ENCODE results near the gene TBC1D4.
A peak's percentile ranks its signal among the peaks of the same experiment; 100 is the strongest.
"Not testable (repeated sequence)": the region's sequence is repeated elsewhere in the genome, so short reads cannot be mapped to it uniquely, and the experiment has no call there.

TBC1D4 gene

DNA sequence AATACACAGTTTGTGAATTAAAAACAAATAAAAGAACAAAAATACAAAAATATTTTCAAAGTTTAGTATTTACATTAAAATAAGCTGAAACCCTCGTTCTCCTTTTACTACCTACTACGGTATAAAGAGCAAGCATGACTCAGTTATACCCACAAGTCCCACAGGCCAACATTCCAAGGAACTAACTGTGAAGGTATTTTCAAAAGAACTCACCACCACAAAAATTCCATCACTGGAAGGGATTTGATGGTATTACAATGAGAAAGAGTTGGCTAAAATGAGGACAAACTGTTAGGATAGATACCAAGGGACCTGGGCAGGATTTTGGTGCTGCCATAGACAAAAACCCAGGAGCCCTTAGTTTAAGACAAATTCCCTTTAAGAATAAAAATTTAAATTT lies 122.7 kb downstream of the TBC1D4 start:
- DNase-seq (ENCODE audit: low read depth in 2 of 2): no peak

DNA sequence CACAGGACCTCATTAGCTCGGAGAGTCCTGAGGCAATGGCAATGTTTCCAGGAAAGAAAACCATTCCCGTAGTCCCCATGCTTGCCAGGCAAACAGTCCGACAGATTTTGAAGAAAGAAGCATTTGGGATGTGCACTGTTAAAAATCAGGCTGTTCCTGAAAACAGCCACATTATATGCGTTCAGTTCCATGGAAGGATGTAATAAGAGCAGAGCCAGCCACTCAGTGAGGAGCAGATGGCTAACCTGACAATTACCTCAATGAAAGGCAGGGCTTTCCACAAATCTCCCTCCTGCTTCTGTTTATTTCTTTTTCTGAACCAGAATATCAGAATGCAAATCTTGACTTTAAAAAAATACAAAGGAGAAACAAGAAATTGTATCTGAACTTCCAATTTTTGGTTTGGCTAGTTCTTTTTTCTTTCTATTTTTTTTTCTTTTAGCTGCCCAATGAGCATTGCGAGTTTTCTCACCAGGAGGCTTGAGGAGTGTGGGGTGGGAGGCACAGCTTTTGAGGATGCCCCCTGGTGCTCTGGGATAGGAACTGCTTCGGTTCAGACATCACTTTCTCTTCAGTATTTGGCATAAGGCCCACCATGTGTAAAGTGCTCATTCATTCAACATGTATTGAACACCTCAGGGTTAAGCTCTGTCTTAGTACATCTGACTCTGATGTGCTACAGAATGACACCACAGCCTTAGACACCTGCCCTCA lies 124.2 kb downstream of the TBC1D4 start:
- DNase-seq (ENCODE audit: low read depth in 2 of 2): peak; percentile 31 to 32

DNA sequence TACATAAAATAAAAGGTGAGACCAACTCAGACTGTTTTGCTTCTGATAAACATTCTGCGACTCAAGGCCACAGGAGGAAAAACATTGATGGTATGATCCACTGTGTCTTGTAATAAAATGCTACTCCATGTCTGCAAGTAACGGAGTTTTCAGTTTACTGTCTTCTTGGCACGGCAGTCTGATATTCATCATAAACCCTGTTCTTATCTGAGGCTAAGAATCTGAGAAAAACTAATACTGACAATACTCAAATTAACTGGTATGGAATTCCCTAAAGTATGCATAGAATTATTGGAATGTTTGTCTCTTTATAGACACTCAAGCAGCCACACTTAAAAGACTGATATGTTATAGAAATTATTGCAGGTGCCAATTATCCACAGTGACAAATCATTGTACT lies 125.5 kb downstream of the TBC1D4 start:
- no peak for DNase-seq (ENCODE audit: low read depth in 2 of 2)

DNA sequence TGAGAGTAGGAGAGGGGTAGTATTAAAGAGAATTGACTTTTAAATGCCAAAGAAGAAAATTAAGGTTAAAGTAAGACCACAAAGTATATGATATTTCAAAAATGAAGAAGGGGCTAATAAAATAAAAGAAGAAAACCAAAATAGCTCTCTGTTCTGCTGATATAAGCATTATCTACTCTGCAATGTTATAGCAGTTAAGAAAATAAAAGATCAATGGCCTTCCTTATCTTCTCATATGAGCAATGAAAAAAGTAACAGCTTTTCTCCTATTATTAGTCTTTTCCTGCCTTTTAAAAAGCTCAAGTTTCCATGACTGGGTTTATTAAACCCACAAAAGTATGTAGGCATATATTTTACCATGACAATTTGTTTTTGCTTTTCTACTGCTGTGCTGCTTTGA lies 126.4 kb downstream of the TBC1D4 start:
- DNase-seq (ENCODE audit: low read depth in 2 of 2): no peak

DNA sequence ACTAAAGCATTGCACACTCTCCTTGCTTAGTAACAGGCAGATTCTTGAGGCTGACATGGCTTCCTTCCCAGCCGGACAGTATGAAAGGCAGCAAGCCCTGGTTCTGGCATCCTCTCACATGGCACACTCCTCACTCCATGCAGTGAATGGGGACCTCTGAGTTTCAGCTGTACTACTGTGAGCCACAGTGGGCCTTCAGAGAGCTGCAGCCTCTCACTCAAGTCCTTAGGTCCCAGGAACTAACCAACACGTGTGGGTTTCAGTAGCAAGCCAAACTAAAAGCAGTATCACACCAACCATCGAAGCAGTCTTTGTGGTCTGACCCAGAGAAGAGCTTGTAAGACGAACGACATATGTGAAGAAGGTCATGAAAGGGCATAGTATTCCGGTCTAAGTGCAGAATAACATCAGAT lies 128.2 kb downstream of the TBC1D4 start:
- no peak for DNase-seq (ENCODE audit: low read depth in 2 of 2)

DNA sequence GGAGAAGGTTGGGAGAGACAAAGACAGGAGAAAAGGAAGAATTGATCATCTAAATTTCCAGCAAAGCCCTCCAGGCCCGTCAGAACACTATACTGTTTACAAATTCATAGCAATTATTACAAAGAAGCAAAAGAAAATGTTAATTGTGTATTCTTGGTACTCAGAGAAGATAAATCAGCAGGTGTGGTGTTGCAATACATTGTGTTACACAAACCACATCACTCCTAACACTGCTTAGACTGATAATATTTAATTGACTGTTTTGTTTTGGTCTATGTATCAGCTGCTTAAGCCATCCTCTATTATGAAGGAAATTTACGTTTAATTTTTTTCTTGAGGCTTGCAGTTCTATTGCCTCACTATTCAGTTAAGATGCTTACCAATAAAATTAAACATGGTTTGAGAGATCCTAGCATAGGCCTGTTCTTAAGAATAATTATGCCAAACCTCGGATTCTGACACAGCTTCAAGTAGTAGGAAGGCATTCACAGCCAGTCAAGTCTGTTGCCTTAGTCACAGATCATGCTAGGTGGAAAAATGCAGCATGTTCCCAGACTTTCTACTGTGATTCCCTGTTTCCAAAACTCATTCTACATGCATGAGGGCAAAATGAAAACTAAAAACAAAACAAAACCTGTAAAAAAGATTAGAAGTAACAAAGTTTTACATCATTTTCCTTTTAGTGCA lies 129.2 kb downstream of the TBC1D4 start:
- no peak for DNase-seq (ENCODE audit: low read depth in 2 of 2)

DNA sequence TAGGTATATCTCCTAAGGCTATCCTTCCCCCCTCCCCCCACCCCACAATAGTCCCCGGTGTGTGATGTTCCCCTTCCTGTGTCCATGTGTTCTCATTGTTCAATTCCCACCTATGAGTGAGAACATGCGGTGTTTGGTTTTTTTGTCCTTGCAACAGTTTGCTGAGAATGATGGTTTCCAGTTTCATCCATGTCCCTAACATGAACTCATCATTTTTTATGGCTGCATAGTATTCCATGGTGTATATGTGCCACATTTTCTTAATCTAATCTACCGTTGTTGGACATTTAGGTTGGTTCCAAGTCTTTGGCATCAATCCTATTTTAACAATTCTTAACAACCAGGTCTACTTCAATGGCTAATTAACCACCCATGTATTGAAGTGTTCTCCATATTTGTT lies 130.4 kb downstream of the TBC1D4 start:
- not testable (repeated sequence) for DNase-seq (ENCODE audit: low read depth in 2 of 2)

DNA sequence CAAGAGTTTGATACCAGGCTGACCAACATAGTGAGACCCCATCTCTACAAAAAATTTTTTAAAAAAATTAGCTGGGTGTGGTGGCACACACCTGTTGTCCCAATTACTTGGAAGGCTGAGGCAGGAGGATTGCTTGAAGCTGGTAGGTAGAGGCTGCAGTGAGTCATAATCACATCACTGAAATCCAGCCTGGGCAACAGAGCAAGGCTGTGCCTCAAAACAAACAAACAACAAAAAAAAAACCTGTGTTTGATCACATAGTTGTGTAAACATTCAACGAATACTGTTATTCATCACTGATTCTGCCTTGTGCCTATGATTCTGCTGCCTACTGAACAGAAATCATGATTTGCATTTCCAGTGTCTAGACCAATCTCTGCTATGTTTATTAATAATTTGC lies 134.0 kb downstream of the TBC1D4 start:
- no peak for DNase-seq (ENCODE audit: low read depth in 2 of 2)

DNA sequence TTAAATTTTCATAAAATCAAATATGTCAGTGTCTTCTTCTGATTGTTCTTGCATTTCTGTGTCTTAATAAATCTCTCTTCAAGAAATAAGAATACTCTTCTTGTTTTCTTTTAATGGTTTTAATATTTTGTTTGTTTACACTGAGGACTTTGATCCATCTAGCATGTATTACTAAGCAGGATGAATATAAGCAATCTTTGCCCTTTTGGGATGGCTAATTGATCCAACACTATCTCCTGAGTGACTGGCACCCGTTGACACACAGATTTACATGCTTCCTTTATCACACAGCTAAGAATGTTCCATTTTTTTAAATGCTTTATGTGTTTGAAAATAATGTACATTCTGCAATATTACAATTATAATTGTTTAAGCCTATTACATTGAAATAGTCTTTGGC lies 134.5 kb downstream of the TBC1D4 start:
- no peak for DNase-seq (ENCODE audit: low read depth in 2 of 2)

DNA sequence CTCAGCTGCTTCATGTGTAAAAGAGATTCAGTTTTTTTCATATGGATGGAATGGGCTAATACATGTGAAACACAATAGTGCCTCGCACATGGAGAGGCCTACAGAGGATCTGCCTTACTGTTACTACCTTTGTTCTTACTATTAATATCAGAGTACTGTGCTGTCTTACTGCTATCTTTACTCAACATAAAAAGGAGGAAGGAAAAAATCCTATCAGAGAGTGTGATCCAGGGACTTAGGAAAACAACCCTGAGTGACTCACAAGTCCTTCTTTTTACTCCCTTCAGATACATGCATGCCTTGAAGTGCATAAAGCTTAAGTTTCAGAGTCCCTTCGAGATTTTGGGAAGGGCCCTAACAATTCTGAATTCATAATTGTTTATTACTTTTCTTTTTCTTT lies 136.8 kb downstream of the TBC1D4 start:
- DNase-seq (ENCODE audit: low read depth in 2 of 2): no peak

DNA sequence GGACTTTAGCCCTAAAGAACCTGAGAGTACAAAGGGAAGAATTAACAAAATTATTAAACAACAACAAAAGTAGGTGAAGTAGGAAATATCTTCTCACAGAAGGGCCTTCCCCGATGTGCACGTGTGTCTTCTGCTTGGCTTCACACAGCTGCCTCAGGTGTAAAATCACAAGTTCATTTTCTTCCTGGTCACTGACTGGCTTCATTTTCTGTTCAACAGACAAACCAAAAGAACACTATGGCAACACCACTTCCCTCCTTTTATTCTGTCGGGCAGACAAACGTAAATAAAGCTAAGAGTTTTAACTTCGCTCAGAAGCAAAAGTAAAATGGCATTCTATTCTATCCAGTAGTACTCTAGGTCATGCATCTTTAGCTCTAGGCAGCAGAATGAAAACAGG lies 140.9 kb downstream of the TBC1D4 start:
- no peak for DNase-seq (ENCODE audit: low read depth in 2 of 2)

DNA sequence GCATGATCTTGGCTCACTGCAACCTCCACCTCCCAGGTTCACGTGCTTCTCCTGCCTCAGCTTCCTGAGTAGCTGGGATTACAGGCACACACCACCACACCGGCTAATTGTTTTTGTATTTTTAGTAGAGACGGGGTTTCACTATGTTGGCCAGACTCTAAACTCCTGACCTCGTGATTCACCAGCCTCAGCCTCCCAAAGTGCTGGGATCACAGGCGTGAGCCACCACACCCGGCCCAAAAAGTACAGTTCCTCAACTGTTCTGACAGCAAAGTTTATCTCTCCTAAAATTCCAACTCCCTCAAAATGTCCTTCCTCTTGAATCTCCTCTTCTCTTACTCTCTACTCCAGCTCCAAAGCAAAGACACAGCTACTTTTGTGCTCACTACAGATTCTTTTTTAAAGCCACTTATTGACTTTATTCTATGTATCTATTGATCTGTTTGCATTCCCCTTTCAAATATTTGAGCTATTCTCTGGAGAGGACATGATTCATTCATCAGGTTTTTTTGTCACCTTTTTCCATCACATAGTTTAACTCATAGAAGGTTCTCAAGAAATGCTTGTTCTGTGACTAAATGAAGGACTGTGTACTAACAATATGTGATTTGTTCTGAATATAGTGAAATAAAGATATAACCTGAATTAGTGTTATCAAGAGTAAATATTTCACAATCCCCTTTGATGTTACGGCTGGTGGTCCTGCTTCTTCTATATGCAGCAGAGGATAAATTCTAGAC lies 142.2 kb downstream of the TBC1D4 start:
- no peak for DNase-seq (ENCODE audit: low read depth in 2 of 2)

DNA sequence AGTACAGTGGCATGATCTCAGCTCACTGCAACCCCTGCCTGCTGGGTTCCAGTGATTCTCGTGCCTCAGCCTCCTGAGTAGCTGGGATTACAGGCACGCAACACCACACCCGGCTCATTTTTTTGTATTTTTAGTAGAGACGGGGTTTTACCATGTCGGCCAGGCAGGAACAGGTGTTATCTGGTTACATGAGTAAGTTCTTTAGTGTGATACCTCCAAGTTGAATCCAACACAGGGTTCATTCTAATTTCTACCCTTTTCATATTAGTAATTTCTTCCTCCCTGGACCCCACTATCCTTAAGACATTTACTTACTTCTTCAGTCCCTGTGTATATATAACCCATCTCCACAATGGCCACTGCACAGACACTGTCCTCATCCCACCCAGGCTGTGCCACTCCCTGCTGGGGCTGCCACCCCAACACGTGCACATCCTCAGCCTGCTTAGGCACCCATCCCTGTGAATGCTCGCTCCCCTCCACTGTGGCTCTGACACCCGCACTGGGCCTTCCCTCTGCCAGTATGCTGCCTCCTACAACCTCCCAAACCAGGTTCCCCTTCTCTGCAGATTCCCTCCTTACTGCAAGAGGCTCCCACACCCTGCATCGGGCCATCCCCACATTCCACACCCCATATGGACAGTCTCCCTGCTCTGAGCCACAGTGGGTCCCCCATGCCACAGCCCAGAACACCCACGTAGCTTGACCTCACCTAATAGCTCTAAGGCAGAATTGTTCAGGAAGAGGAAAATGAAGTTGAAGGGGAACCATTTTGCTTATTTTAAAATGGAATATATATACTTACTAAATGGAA lies 147.1 kb downstream of the TBC1D4 start:
- no peak for DNase-seq (ENCODE audit: low read depth in 2 of 2)

DNA sequence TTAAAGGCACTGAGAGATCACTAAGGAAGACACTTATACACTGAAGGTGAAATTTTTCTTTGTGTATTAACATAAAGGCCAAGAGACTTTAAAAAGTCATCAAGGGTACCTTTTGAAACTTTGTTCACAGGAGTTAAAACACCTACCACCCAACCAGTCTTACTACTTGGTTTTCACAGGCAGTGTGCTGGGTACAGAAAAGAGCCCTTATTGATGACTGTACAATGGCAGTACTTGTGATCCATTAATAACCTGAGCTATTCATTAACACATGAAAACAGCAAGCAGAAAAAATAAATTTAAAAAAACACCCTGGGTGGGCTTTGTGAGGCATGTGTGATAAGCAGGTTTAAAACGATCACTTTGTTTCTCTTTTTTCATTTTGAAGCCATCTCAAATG lies 148.9 kb downstream of the TBC1D4 start:
- no peak for DNase-seq (ENCODE audit: low read depth in 2 of 2)

DNA sequence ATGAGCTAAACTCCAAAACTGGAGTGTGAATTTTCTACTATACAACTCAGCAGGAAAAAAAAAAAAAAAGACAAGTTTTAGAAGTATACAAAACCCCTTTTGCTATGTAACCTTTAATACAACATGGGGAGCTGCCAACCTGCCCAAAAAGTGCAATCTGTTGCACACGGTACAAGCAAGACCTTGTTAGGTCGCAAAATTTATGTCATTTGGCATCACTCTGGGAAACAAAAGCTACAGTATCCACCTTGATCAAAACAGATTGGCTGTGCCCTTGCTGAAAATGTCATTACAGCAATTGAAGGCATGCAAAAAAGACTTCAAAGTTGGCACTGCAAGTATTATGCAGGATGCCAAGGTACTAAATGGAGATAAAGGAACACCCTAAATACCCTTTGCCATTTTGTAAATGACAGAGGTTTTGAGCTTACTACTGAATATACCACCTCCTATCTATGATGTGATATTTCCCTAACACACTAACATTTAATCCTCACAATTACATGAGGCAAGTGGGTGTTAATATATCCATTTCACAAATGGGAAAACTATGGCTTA lies 150.1 kb downstream of the TBC1D4 start:
- DNase-seq (ENCODE audit: low read depth in 2 of 2): no peak

DNA sequence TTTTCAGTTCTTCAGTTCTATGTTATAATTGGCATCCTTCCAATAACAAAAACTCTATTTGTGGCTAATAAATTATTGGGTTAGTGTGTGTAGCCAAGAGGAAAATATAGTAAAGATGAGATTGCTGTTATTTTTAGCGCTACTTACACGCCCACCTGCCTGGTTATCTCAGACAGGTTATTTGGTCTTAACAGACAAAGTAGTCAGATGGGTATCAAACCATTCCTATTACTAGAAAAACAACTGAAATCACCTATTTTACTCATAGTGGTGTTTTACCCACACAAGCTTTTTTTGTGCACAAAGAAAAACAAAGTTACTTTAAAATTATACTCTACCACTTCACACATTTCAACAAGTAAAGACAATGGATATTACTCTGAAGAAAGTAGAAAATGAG lies 151.2 kb downstream of the TBC1D4 start:
- DNase-seq (ENCODE audit: low read depth in 2 of 2): no peak

DNA sequence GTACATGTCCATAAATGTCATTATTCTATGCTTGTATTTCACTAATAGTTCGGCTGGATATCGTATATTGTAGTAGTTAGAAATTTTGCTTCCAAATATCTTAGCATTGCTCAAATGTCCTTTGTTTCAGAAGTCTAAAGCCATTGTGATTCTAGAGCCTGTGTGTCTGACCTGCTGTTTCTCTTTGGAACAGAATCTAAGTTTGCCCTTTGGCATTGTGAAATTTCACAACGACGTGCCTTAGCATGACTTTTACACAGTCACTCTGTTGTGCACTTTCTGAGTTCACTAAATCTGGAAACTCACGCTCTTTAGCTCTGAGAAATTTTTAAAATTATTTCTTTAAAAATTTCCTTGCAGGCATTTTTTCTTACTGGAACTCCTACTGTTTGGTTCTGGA lies 152.2 kb downstream of the TBC1D4 start:
- no peak for DNase-seq (ENCODE audit: low read depth in 2 of 2)

DNA sequence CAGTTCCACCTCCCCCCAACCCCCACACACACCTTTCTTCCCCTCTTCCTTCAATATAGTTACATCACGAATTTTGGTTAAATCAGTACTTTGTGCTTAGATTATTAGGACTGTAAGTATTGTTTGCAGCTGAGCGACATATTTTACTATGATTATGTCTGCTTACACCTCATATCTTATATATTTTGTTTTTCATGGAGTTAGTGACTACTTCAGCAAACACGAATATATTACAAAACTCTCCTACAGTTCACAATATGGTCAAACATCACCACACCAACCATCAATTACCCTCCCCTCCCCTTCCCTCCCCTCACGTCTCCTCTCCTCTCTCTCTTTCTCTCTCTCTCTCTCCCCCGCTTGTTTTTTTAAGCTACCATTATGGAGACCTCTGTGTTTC lies 152.9 kb downstream of the TBC1D4 start:
- DNase-seq (ENCODE audit: low read depth in 2 of 2): no peak

DNA sequence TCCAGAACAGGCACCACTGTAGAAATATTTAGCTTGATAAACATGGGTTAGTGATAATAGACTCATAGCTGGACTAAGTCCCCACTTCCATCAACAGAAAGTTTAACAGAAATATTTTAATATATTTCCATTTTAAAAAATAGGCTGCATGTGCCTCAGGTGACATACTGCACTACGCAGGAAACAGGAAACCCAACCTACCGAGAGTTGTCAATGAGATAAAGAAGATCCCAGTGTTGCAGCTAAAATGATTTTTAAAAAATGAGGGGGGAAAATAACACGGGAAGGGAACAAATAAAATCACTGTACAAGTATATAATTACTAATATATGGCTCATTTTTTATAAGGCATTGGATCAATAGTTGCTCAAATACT lies 154.8 kb downstream of the TBC1D4 start:
- no peak for DNase-seq (ENCODE audit: low read depth in 2 of 2)

DNA sequence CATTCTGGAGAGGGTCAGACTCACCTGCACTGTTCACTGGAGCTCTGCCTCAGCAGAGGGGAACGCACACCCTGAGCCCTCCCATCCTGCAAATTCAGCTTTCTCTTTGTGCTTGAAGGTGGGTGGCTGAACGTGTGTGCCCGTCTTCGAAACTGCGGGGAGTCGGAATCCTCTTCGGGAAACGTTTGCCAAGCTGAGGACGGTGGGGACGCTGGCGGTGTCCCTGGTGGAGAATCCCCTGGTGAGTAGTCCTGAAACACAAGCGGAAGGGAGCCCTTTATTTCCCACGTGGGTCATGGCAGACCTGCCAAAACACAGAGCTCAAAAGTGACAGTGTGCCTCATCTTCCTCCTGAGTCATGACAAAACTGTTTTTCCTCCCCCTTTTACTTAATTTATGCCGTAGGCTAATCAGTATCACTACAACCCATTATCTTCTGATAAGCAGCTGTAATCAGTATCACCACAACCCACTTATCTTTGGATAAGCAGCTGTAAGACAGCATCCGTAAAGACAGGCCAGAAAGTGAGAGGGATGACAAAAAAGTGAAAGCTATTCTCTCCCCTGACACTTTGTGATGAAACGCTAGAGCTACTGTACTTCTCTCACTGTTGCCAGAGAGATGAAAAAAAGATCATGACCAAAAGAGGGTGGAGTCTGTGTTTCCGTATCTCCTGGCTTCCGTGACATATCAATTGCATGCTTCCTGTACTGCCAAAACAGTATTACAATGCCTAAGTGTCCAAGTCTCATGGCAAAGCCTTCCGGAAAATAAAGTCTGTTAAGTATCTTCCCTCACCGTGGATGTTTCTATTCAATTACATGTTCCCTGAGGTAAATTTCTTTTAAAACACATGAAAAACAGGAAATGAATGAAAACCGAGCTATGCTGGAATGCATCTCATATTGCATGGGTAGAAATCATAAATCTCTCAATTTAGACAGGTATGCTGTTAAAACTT lies 155.5 kb downstream of the TBC1D4 start:
- DNase-seq (ENCODE audit: low read depth in 2 of 2): peak; percentile 41 to 47

DNA sequence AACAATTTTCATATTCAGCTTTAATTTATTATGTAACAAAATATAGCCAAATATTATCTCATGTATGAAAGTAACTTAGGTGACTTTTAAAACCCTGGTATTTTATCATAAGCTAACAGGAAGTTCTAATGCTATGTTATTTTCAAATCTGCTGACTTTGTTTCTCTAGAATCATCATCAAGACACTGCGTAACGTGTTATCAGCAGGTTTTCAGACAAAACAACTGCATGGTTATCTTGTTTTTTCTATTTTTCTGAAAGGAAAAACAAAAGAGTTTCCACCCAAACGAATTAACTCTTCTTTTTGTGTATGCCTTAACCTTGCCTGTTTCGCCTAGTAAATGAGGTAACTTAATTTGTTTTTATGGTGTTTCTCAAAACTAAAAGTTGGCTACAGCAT lies 156.3 kb downstream of the TBC1D4 start:
- DNase-seq (ENCODE audit: low read depth in 2 of 2): no peak

Data from stimulated activated CD4-positive, alpha-beta T cell treated with anti-CD3 and anti-CD28 coated beads, Interleukin-4, amount 100 ng/mL, for 48 hours (primary cell).